ENCODE data around the gene ZNF253.
"Not testable (repeated sequence)": the region's sequence is repeated elsewhere in the genome, so short reads cannot be mapped to it uniquely, and the experiment has no call there.

Gene ZNF253

DNA sequence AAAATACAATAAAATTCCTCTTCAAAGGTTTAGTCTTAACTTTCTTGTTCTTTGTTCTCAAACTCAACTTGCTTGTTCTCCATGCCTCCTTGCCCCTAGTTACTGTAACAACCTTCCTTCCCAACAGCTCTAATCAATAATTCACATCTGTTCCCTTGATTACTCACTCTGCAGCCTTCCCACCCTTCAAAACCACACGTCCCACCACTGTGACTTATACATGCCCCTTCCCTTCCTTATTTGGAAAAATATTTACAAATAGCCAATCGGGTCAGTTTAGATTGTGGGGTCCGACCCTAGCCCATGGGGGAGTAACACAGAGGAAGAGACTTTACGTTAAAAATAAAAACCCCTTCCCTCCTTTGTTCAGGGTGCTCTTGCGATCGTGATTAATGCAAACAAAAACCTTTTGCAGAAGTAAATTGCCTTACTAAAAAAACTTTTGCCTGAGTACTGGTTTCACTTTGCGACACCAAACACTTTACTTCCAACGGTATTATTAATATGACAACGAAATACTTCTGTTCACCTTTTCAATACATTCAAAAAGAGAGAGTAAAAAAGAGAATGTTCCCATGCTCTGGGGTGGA, 34.6 kb downstream of the ZNF253 start:
- peaks cover 45% of the 10 kb centered on the region for H3K79me2 ChIP-seq (ENCODE audit: low read length)
- H3K4me1 ChIP-seq (ENCODE audit: low read length): peaks cover 5% of the 10 kb centered on the region; the same call in 1 of the 2 replicates
- peak overlapping the region; percentile 94 for H3K9ac ChIP-seq (ENCODE audit: low read length)
- TF ChIP-seq, protein P1, sequence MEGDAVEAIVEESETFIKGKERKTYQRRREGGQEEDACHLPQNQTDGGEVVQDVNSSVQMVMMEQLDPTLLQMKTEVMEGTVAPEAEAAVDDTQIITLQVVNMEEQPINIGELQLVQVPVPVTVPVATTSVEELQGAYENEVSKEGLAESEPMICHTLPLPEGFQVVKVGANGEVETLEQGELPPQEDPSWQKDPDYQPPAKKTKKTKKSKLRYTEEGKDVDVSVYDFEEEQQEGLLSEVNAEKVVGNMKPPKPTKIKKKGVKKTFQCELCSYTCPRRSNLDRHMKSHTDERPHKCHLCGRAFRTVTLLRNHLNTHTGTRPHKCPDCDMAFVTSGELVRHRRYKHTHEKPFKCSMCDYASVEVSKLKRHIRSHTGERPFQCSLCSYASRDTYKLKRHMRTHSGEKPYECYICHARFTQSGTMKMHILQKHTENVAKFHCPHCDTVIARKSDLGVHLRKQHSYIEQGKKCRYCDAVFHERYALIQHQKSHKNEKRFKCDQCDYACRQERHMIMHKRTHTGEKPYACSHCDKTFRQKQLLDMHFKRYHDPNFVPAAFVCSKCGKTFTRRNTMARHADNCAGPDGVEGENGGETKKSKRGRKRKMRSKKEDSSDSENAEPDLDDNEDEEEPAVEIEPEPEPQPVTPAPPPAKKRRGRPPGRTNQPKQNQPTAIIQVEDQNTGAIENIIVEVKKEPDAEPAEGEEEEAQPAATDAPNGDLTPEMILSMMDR (IDR thresholded peaks at IDR 0.05; ENCODE audit: low read depth, low read length): no peak
- no peak for TF ChIP-seq EZH2phosphoT487 (IDR thresholded peaks at IDR 0.05; ENCODE audit: low read depth)
- H3K27me3 ChIP-seq (ENCODE audit: low read depth, low read length): no peaks in the 10 kb centered on the region
- peak overlapping the region; percentile 68; the same call in 1 of the 2 replicates for H2AFZ ChIP-seq (ENCODE audit: low read depth, low read length)
- peaks cover 49% of the 10 kb centered on the region for H3K36me3 ChIP-seq (replicated peaks; ENCODE audit: low read depth, low read length)
- no peaks in the 10 kb centered on the region for H4K20me1 ChIP-seq (ENCODE audit: insufficient read depth, low read length)
- H3K9me3 ChIP-seq (ENCODE audit: insufficient read depth, low read length): peaks cover 27% of the 10 kb centered on the region
- H3K4me3 ChIP-seq (ENCODE audit: low read length): peak overlapping the region; percentile 87
- peak overlapping the region; percentile 80 for H3K4me2 ChIP-seq (ENCODE audit: low read length)
- peak overlapping the region; percentile 80 for H3K27ac ChIP-seq (ENCODE audit: low read length)

DNA sequence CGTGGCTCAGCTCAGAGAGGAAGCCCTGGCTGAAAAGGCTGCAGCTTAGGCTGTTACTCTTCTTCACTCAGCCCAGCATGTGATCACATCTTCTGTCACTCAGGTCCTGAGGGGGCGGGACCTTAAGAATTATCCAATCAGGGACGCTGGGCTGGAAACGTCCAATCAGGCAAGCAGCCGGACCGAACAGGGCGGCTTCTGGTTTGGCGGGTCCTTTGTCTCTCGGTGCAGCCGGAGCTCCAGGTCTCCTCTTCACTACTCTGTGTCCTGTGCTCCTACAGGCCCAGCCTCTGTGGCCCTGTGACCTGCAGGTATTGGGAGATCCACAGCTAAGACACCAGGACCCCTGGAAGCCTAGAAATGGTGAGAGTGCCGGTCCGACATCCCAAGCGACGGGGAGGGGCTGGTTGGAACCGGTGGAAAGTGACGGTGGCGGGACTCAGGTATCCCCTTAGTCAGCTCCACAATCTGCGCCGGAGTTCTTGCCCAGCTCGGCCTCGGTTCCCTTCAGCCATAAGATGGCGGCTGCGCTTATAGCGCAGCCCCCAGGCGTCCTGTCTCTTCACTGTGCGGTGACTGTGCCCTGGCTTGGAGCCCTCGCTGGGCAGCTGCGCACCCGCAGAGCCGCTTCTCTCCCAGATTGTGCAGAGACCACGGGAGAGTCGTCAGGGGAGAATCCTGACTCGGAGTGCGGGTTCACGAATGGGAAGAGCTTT, 35.2 kb downstream of the ZNF253 start, which contains the start of gene ZNF93:
Gene ZNF93 (plus strand): TSS at position 218 of the 716 bp plus-strand sequence. CDS start 143 bp downstream, at position 361.
- Histone ChIP-seq H3K79me2 (ENCODE audit: low read length) (peaks cover 51% of the 10 kb centered on the region), H3K27ac (ENCODE audit: low read length) (peak within 1 kb of the TSS; percentile 80), H2AFZ (ENCODE audit: low read depth, low read length) (peak within 1 kb of the TSS; percentile 68), H3K36me3 (replicated peaks; ENCODE audit: low read depth, low read length) (peaks cover 53% of the 10 kb centered on the region), H3K9me3 (ENCODE audit: insufficient read depth, low read length) (peaks cover 29% of the 10 kb centered on the region), H3K27me3 (ENCODE audit: low read depth, low read length) (no peaks in the 10 kb centered on the region), H4K20me1 (ENCODE audit: insufficient read depth, low read length) (no peaks in the 10 kb centered on the region), H3K9ac (ENCODE audit: low read length) (peak within 1 kb of the TSS; percentile 94), H3K4me1 (ENCODE audit: low read length) (peaks cover 5% of the 10 kb centered on the region; the same call in 1 of the 2 replicates), H3K4me3 (ENCODE audit: low read length) (peak within 1 kb of the TSS; percentile 87), H3K4me2 (ENCODE audit: low read length) (peak within 1 kb of the TSS; percentile 80)
- TF ChIP-seq EZH2phosphoT487 (IDR thresholded peaks at IDR 0.05; ENCODE audit: low read depth): no peak
- TF ChIP-seq, protein P1 (IDR thresholded peaks at IDR 0.05; ENCODE audit: low read depth, low read length): no peak

DNA sequence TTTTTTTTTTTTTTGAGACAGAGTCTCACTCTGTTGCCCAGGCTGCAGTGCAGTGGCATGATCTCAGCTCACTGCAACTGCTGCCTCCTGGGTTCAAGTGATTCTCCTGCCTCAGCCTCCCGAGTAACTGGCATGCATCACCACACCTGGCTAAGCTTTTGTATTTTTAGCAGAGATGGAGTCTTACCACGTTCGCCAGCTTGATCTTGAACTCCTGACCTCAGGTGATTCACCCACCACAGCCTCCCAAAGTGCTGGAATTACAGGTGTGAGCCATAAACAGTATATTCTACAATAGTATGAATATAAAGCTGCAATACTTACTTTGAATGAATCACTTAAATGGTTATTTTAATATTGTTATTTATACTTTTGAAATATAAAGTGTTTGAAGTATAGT, 41.9 kb downstream of the ZNF253 start:
- not testable (repeated sequence) for H3K4me3 ChIP-seq (ENCODE audit: low read length); H3K9ac ChIP-seq (ENCODE audit: low read length); H3K4me1 ChIP-seq (ENCODE audit: low read length); H3K4me2 ChIP-seq (ENCODE audit: low read length); H3K27ac ChIP-seq (ENCODE audit: low read length); H4K20me1 ChIP-seq (ENCODE audit: insufficient read depth, low read length); H2AFZ ChIP-seq (ENCODE audit: low read depth, low read length); H3K27me3 ChIP-seq (ENCODE audit: low read depth, low read length)
- Histone ChIP-seq H3K9me3 (ENCODE audit: insufficient read depth, low read length) (peaks cover 33% of the 10 kb centered on the region), H3K36me3 (replicated peaks; ENCODE audit: low read depth, low read length) (peaks cover 91% of the 10 kb centered on the region), H3K79me2 (ENCODE audit: low read length) (peaks cover 92% of the 10 kb centered on the region)

DNA sequence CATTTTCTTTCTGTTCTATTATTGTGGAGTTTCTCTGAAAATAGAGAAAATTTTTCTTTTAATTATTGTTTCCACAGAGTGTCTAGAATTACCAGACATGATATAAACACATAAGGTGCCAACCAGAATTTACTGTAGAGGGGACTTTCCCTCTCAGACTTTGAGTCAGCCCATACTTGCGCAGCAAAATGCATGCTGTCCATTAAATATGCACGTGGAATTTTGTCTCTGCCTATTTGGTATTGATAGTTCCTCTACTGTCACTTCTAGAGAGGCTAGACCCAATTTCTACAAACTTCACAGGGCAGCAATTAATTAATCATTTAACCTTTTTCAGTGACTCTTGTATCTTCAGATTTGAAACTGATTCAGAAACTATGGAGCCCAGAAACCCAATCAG, 44.0 kb downstream of the ZNF253 start:
- H3K9me3 ChIP-seq (ENCODE audit: insufficient read depth, low read length): peaks cover 31% of the 10 kb centered on the region
- no peak overlapping the region for H3K27ac ChIP-seq (ENCODE audit: low read length)
- no peaks in the 10 kb centered on the region for H3K4me1 ChIP-seq (ENCODE audit: low read length)
- TF ChIP-seq, protein P1 (IDR thresholded peaks at IDR 0.05; ENCODE audit: low read depth, low read length): no peak
- no peak for TF ChIP-seq EZH2phosphoT487 (IDR thresholded peaks at IDR 0.05; ENCODE audit: low read depth)
- no peak overlapping the region for H3K4me3 ChIP-seq (ENCODE audit: low read length)
- peaks cover 82% of the 10 kb centered on the region for H3K79me2 ChIP-seq (ENCODE audit: low read length)
- H4K20me1 ChIP-seq (ENCODE audit: insufficient read depth, low read length): no peaks in the 10 kb centered on the region
- H2AFZ ChIP-seq (ENCODE audit: low read depth, low read length): no peak overlapping the region
- no peak overlapping the region for H3K9ac ChIP-seq (ENCODE audit: low read length)
- H3K27me3 ChIP-seq (ENCODE audit: low read depth, low read length): no peaks in the 10 kb centered on the region
- no peak overlapping the region for H3K4me2 ChIP-seq (ENCODE audit: low read length)
- H3K36me3 ChIP-seq (replicated peaks; ENCODE audit: low read depth, low read length): peaks cover 92% of the 10 kb centered on the region

All from OCI-LY3 (cell line).